ENCODE data around the gene XIAP. TPM values are rescaled to one million over a fixed set of nuclear protein-coding genes. Genes with fewer than 3 reads are reported as not detected.
A peak's percentile ranks its signal among the peaks of the same experiment; 100 is the strongest.

Gene XIAP
- total RNA-seq, 1 donor from 2014 or later: 53.1 TPM

DNA sequence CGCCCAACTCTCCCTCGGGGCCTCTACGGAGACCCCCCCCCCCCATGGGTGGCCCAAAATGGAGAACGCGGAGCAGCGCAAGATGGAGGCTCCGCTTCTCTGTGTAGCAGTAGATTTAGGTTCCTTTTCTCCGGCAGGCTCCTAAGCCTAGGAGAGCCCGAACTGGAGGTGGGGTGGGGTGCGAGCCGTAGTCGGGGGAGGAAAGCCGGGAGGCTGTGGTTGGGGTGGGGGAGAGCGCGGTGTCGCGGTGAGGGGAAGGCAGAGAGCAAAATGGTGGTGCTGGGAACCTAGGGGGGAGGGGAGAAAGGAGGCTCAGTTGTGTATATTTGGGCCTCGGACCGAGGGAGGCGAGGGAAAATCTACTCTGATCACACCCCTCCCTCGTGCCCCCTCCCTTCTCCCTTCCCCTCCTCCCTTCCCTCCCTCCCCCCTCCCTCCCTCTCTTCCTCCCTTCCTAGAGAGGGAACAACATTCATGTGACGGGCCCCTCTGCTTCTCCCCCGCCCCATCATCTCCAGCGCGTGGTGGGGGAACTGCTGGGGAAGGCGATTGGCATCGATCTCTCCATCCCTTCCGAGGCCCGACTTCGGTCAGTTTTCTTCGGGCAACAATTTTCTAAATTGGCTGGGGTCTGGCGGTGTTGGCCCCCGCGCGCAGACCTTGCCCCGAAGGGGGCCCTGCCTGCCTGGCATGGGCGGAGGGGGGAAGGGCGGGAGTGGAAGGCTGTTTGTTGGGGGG lies 101.6 kb downstream of the XIAP start, which contains the start of gene STAG2:
STAG2 (plus strand) TSS at position 439 of the 738 bp plus-strand sequence. CDS start 60,922 bp downstream, outside the sequence.
- Mint-ChIP-seq H3K36me3 (ENCODE audit: low read depth, unreplicated experiment) (no peaks in the 10 kb centered on the region), H3K4me3 (ENCODE audit: unreplicated experiment) (peak within 1 kb of the TSS; percentile 97), H3K4me1 (ENCODE audit: low read depth, unreplicated experiment) (peaks cover 5% of the 10 kb centered on the region), H3K9me3 (ENCODE audit: unreplicated experiment) (no peaks in the 10 kb centered on the region), H3K27ac (ENCODE audit: unreplicated experiment) (peak within 1 kb of the TSS; percentile 99), H3K27me3 (ENCODE audit: low read depth, unreplicated experiment) (no peaks in the 10 kb centered on the region)
- Histone ChIP-seq H3K4me3 (ENCODE audit: insufficient read depth, low read depth, low read length) (peak within 1 kb of the TSS; percentile 76), H4K20me1 (ENCODE audit: insufficient read depth, low read length) (peaks cover 27% of the 10 kb centered on the region), H3K27ac (ENCODE audit: low read depth, low read length) (peak within 1 kb of the TSS; percentile 98), H3K9ac (ENCODE audit: low read length) (peak within 1 kb of the TSS; percentile 100), H3K79me2 (ENCODE audit: insufficient read depth, low read length) (peaks cover 56% of the 10 kb centered on the region), H3K4me1 (ENCODE audit: insufficient read depth, low read length) (no peaks in the 10 kb centered on the region), H2AFZ (ENCODE audit: low read depth, low read length) (peak within 1 kb of the TSS; percentile 56), H3K9me3 (ENCODE audit: insufficient read depth, low read depth, low read length) (no peaks in the 10 kb centered on the region), H3K36me3 (ENCODE audit: insufficient read depth, low read length) (no peaks in the 10 kb centered on the region), H3K4me2 (ENCODE audit: low read length) (peak within 1 kb of the TSS; percentile 88), H3K27me3 (ENCODE audit: insufficient read depth, low read length) (no peaks in the 10 kb centered on the region)
- FAIRE-seq (no peak), DNase-seq (ENCODE audit: low read depth) (peak; percentile 72)
- no peak for TF ChIP-seq EZH2 (IDR thresholded peaks at IDR 0.05; ENCODE audit: insufficient read depth, low read length)
- TF ChIP-seq, protein P1, sequence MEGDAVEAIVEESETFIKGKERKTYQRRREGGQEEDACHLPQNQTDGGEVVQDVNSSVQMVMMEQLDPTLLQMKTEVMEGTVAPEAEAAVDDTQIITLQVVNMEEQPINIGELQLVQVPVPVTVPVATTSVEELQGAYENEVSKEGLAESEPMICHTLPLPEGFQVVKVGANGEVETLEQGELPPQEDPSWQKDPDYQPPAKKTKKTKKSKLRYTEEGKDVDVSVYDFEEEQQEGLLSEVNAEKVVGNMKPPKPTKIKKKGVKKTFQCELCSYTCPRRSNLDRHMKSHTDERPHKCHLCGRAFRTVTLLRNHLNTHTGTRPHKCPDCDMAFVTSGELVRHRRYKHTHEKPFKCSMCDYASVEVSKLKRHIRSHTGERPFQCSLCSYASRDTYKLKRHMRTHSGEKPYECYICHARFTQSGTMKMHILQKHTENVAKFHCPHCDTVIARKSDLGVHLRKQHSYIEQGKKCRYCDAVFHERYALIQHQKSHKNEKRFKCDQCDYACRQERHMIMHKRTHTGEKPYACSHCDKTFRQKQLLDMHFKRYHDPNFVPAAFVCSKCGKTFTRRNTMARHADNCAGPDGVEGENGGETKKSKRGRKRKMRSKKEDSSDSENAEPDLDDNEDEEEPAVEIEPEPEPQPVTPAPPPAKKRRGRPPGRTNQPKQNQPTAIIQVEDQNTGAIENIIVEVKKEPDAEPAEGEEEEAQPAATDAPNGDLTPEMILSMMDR (IDR thresholded peaks at IDR 0.05; ENCODE audit: insufficient read depth, low read depth, low read length): no peak

DNA sequence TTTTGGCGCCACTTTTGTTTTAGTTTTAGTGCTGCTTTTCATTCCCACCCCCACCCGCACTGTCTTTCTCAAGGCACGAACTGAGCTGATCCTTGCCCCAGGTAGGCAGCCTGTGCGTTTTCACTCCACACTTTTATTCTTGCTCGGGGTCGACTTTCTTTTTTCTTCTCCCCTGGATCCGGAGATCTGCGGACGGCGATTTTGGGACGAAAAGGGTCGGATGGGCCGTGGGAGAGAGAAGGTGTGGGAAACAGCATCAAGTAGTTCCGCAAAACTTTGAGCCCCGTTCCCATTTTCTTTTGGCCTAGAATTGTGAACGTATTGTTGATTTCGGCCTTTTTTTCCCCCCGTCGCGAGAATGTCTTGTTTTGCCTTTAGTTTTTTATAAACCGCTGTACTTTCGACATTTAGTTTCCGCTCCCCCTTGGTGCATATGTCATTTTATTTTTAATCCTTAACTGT lies 102.2 kb downstream of the XIAP start:
- Histone ChIP-seq H3K4me1 (ENCODE audit: insufficient read depth, low read length) (no peaks in the 10 kb centered on the region), H3K4me3 (ENCODE audit: insufficient read depth, low read depth, low read length) (peak overlapping the region; percentile 76), H3K36me3 (ENCODE audit: insufficient read depth, low read length) (no peaks in the 10 kb centered on the region), H3K79me2 (ENCODE audit: insufficient read depth, low read length) (peaks cover 62% of the 10 kb centered on the region), H3K4me2 (ENCODE audit: low read length) (peak overlapping the region; percentile 88), H3K9ac (ENCODE audit: low read length) (peak overlapping the region; percentile 100), H3K27me3 (ENCODE audit: insufficient read depth, low read length) (no peaks in the 10 kb centered on the region), H3K9me3 (ENCODE audit: insufficient read depth, low read depth, low read length) (no peaks in the 10 kb centered on the region), H2AFZ (ENCODE audit: low read depth, low read length) (peak overlapping the region; percentile 10), H4K20me1 (ENCODE audit: insufficient read depth, low read length) (peaks cover 32% of the 10 kb centered on the region), H3K27ac (ENCODE audit: low read depth, low read length) (peak overlapping the region; percentile 98)
- Mint-ChIP-seq H3K27me3 (ENCODE audit: low read depth, unreplicated experiment) (no peaks in the 10 kb centered on the region), H3K36me3 (ENCODE audit: low read depth, unreplicated experiment) (no peaks in the 10 kb centered on the region), H3K4me1 (ENCODE audit: low read depth, unreplicated experiment) (peaks cover 6% of the 10 kb centered on the region), H3K9me3 (ENCODE audit: unreplicated experiment) (no peaks in the 10 kb centered on the region), H3K4me3 (ENCODE audit: unreplicated experiment) (peak overlapping the region; percentile 97), H3K27ac (ENCODE audit: unreplicated experiment) (peak overlapping the region; percentile 99)
- FAIRE-seq: peak; percentile 23
- no peak for TF ChIP-seq EZH2 (IDR thresholded peaks at IDR 0.05; ENCODE audit: insufficient read depth, low read length)
- TF ChIP-seq, protein P1 (IDR thresholded peaks at IDR 0.05; ENCODE audit: insufficient read depth, low read depth, low read length): no peak
- DNase-seq (ENCODE audit: low read depth): no peak

Data from astrocyte (in vitro differentiated cells and primary cell).